Activated CD4-positive, alpha-beta T cell treated with anti-CD3 and anti-CD28 coated beads, Interleukin-2, amount 10 ng/mL, durations not matched to agents 24 days and 14 days (primary cell): Measurements from ENCODE around the gene GSE1. TPM values are rescaled to one million over a fixed set of nuclear protein-coding genes. Genes with fewer than 3 reads are reported as not detected.

Experiments
- DNase-seq: peaks from one replicate; pipeline ENCODE4 v3.0.0; 2022
- H3K27ac Mint-ChIP-seq: one replicate; pipeline ENCODE4 v1.8.0; 2022; ENCODE audit warnings: mild to moderate bottlenecking, mixed read lengths
- H3K27me3 Mint-ChIP-seq: one replicate; pipeline ENCODE4 v1.8.0; 2022; ENCODE audit warnings: mixed read lengths
- H3K36me3 Mint-ChIP-seq: one replicate; pipeline ENCODE4 v1.8.0; 2022; ENCODE audit warnings: low read depth, mild to moderate bottlenecking, mixed read lengths
- H3K4me1 Mint-ChIP-seq: one replicate; pipeline ENCODE4 v1.8.0; 2021; ENCODE audit warnings: mixed read lengths
- H3K4me3 Mint-ChIP-seq: one replicate; pipeline ENCODE4 v1.8.0; 2022; ENCODE audit warnings: mild to moderate bottlenecking, moderate library complexity, mixed read lengths
- H3K9me3 Mint-ChIP-seq: one replicate; pipeline ENCODE4 v1.8.0; 2021; ENCODE audit warnings: mixed read lengths
- intact Hi-C: fragments of 100-400 bp; cut with micrococcal nuclease; formaldehyde crosslinking; loops from one replicate; pipeline ENCODE4 v1.15.1; 2023
- total RNA-seq: library from RNA; stranded (reverse); gene quantifications from 2 replicates; pipeline ENCODE4 v1.2.3, GENCODE V29; 2022

Gene GSE1
- total RNA-seq, 1 donor from 2014 or later, result 37.5 TPM

DNA sequence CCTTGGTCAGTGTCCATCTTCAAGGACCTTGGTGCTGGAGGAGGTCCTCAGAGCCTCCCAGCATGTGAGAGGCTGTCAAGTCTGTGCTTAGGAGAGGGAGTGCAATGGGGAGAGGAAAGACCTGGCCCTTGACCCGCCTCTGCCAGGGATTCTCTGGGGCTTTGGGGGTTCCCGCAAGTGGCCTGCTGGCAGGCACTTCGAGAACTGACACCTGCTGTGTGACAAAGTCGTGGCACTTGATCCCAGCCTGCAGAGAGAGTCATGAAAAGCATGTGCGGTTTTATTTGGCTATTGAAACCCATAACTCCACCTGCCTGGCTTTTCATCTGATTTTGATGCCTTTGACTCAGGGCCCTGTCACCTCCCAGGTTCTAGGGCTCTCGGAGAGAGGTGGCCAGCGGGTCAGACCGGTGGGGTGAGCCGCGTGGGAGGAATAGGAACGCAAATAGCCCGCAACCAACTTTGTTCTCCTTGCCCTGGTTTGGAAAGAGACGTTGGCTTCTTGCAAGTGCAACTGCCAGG lies 42.8 kb upstream of the GSE1 start:
- Mint-ChIP-seq H3K27me3 (no peaks in the 10 kb centered on the region), H3K27ac (peak overlapping the region; percentile 29), H3K36me3 (peaks cover 25% of the 10 kb centered on the region), H3K9me3 (peaks cover 3% of the 10 kb centered on the region), H3K4me1 (peaks cover 42% of the 10 kb centered on the region), H3K4me3 (peak overlapping the region; percentile 51)
- intact Hi-C loops, result loop anchor here (2.0 kb wide), 1 partner anchor 15 kb away; no protein-coding TSS in a partner anchor
- DNase-seq, result no peak

DNA sequence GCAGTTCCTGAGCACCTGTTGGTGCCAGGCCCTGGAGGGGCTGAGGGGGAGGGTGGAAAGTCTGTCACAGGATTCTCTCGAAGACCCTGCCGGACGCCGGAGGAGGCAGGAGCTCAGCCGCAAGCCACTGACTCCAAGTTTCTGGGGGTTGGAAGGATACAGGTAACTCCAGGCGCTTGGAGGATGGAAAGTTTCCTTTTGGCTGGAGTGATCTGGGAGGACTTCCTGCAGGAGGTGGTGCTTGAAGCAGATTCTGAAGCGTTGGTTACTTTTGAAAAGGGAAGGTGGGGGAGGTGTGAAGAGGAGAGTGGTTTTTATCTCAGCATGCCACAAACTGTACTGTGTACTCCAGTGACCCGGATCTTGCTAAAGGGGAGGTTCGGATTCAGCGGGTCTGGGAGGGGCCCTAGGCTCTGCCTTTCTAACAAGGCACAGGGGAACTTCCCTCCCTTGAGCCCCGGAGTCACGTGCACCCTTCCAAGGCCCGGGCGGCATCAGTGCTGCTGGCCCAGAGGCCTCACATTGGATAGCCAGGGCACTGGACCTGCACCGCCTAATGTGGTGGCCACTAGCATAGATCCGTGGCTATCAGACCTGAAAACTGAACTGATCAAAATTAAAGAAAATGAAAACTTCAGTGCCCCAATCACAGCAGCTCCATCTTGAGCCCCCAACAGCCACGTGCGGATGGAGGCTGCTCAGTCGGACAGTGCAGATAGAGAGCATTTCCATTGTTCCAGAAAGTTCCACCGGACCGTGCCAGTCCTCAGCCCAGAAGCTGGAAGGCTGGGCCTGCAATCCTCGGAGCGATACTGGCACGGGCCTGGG lies 42.2 kb upstream of the GSE1 start:
- Mint-ChIP-seq H3K9me3 (peaks cover 3% of the 10 kb centered on the region), H3K4me3 (peak overlapping the region; percentile 51), H3K27ac (peak overlapping the region; percentile 41), H3K27me3 (no peaks in the 10 kb centered on the region), H3K4me1 (peaks cover 42% of the 10 kb centered on the region), H3K36me3 (peaks cover 25% of the 10 kb centered on the region)
- peak; percentile 65 for DNase-seq
- intact Hi-C loops, result loop anchor here (2.0 kb wide), 1 partner anchor 16 kb away; no protein-coding TSS in a partner anchor

DNA sequence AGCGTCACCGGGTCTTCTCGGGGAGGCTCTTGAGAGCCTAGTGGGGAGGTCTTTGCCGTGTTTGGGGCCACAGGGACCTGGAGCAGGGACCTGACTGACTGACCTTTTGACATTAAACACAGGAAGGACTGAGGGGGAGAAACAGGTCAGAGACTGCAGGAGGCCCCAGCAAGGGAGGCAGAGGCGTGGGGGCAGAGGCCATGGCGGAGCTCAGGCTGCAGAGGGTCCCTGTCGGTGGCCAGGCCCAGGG lies 41.6 kb upstream of the GSE1 start:
- Mint-ChIP-seq H3K9me3 (peaks cover 3% of the 10 kb centered on the region), H3K27ac (no peak overlapping the region), H3K27me3 (no peaks in the 10 kb centered on the region), H3K36me3 (peaks cover 25% of the 10 kb centered on the region), H3K4me3 (peak overlapping the region; percentile 51), H3K4me1 (peaks cover 41% of the 10 kb centered on the region)
- no peak for DNase-seq
- intact Hi-C loops, result loop anchor here (2.0 kb wide), 1 partner anchor 17 kb away; no protein-coding TSS in a partner anchor

DNA sequence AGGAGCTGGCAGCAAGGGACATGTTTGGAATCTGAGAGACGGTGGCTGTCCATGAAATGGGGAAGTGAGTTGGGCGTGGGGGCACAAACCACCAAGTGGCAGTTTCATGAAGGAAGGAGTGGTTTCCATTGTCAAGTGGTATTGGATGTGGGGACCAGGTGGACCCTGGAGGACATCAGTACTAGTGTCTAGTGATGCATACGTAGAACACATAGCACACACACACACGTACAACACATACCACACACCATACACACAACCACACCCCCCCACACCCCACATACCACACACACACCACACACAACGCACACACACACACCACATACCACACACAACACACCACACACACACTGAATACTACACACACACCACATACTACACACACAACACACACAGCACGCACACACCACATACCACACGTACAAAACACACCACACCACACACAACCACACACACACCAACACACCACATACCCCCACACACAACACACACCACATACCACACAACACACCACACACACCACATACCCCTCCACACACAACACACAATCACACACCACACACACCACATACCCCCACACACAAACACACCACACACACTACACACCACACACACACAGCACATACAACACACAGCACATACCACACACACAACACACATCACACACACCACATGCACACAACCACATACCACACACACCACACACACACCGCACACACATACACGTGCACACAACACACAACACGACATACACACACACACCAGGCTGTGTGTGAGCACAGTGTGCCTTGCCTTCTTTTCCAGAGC lies 41.1 kb upstream of the GSE1 start:
- intact Hi-C loops, result loop anchor here (2.0 kb wide), 1 partner anchor 17 kb away; no protein-coding TSS in a partner anchor
- no peak for DNase-seq
- no peak overlapping the region for H3K4me3 Mint-ChIP-seq

DNA sequence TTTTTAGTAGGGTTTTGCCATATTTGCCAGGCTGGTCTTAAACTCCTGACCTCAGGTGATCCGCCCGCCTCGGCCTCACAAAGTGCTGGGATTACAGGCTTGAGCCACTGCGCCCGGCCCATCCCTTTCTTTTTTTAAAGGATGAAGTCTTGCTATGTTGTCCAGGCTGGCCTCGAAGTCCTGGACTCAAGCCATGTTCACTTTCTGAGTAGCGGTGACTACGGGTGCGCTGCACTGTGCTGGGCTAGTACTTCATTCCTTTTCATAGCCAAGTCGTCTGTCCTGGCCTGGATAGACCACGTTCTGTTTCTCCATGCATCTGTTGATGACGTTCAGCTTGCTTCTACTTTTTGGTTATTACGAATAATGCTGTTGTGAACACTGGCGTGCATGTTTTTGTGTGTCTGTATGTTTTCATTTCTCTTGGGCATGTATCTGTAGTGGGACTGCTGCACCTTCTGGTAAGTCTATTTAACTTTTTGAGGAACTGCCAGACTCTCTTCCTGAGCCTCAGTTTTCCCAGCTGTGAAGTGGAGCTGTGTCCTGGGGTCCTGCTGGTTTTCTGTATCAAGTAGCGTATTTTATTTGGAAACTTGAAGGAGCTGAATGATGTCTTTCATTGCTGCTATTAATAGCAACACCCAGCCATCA lies 40.0 kb upstream of the GSE1 start:
- H3K27me3 Mint-ChIP-seq, result no peaks in the 10 kb centered on the region
- H3K9me3 Mint-ChIP-seq, result peaks cover under 1% of the 10 kb centered on the region
- intact Hi-C loops, result no loop called here
- no peak overlapping the region for H3K4me3 Mint-ChIP-seq
- H3K36me3 Mint-ChIP-seq, result peaks cover 23% of the 10 kb centered on the region
- H3K4me1 Mint-ChIP-seq, result peaks cover 32% of the 10 kb centered on the region
- DNase-seq, result no peak
- no peak overlapping the region for H3K27ac Mint-ChIP-seq

More for the DNA sequence above, 41.1 kb upstream of the GSE1 start:
- peaks cover 39% of the 10 kb centered on the region for H3K4me1 Mint-ChIP-seq
- H3K27me3 Mint-ChIP-seq, result no peaks in the 10 kb centered on the region
- no peak overlapping the region for H3K27ac Mint-ChIP-seq
- peaks cover 25% of the 10 kb centered on the region for H3K36me3 Mint-ChIP-seq
- peaks cover 3% of the 10 kb centered on the region for H3K9me3 Mint-ChIP-seq

DNA sequence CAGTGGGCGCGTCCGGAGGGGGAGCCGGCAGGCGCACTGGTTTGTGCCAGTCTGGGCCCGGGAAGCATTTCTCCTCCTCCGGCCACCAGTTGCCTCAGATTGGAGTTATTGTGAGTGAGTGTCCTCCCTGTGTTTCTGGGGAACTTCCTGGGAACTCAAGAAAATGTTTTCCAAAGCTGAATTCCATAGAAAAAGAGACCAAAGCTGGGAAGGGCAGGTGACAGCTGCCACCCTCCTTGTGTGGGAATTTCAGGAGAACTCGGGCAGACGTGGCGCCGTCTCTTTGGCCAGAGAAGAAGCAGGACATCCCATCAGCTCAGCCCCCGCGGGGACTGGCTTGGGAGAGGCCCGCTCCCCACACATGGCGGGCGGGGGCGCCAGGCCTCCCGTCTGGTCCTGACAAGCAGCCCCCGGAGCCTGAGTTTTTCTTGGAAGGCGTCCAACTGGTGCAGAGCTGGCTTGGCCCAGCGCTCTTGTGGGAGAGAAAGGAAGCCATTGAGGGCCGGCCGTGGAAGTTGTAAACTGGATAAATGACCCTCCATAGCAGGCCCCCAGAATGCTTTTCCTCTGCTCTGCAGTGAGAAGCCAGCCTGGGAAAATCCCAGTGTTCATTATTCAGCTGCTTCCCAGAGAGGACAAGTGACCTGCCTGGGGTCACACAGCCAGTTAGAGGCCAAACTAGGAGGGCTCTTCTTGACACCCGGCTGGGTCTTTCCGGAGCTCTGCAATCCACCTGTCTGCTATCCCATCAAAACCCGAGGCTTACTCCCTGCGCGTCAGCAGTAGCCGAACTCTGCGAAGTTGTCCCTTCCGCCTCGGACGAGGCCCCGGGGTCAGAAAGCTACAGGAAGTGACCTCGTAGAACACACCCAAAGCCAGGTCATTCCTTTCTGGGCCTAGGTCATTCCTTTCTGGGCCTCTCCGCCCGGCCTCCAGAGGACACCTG lies 39.2 kb upstream of the GSE1 start:
- Mint-ChIP-seq H3K27ac (no peak overlapping the region), H3K4me1 (peaks cover 30% of the 10 kb centered on the region), H3K9me3 (no peaks in the 10 kb centered on the region), H3K4me3 (no peak overlapping the region), H3K27me3 (no peaks in the 10 kb centered on the region), H3K36me3 (peaks cover 21% of the 10 kb centered on the region)
- no peak for DNase-seq
- intact Hi-C loops, result no loop called here

DNA sequence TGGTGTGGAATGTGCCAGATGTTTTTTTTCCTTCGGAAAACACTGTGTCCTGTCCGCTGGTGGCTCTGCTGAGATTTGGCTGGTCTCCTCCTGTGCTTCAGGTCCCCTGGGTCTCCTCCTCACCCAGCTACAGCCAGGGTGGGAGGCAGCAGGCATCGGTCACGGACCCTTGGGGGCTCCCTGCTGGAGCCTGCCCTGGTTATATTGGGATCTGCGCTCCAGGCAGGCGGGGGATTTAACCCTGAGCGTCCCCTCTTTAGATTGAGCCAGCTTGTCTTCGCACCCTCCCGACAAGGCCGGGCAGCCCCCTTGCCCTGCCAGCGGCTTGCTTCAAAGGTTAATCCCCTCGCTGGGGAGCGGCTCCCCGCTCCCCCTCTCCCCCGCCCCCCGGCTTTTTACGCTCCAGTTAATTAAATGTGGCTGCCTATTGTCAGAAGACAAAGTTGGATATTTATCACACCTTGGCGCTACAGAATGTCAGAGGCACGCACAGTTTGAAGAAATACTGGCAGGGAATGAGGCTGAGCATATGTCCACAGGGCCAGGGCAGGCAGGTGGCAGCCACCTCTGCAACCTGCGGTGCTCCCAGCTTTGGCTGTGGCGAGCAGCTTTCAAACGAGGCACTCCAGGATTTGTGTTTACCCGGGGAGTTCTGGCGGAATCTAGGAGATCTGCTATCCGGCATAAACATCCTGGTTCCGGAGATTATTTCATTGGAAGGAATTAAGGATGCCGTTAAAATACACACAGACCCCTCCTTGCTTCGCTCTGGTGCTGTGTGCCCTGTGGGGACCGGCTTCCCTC lies 38.2 kb upstream of the GSE1 start:
- Mint-ChIP-seq H3K36me3 (peaks cover 12% of the 10 kb centered on the region), H3K27me3 (no peaks in the 10 kb centered on the region), H3K4me1 (peaks cover 24% of the 10 kb centered on the region), H3K27ac (no peak overlapping the region), H3K4me3 (no peak overlapping the region), H3K9me3 (no peaks in the 10 kb centered on the region)
- no peak for DNase-seq
- intact Hi-C loops, result no loop called here

DNA sequence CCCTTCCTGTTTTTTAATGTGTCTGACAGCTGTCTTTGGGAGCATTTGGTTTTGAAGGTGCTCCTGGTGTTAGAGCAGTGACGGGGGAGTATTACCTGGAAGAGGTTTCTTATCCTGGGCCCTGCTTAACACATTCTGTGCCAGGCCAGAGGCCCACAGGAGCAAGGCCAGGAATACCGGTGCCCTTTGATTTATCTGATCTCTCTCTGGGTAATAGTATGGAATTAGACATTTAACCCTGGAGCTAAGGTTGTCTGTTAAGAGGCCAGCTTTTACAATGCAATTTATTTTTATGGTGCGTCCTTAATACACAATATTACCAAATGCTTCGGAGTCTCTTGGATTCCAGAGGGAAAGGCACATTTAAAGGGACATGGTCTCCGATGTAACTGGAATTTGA lies 37.2 kb upstream of the GSE1 start:
- Mint-ChIP-seq H3K4me1 (peaks cover 14% of the 10 kb centered on the region), H3K27ac (no peak overlapping the region), H3K27me3 (no peaks in the 10 kb centered on the region), H3K4me3 (no peak overlapping the region), H3K36me3 (peaks cover 8% of the 10 kb centered on the region), H3K9me3 (no peaks in the 10 kb centered on the region)
- no peak for DNase-seq
- intact Hi-C loops, result no loop called here

DNA sequence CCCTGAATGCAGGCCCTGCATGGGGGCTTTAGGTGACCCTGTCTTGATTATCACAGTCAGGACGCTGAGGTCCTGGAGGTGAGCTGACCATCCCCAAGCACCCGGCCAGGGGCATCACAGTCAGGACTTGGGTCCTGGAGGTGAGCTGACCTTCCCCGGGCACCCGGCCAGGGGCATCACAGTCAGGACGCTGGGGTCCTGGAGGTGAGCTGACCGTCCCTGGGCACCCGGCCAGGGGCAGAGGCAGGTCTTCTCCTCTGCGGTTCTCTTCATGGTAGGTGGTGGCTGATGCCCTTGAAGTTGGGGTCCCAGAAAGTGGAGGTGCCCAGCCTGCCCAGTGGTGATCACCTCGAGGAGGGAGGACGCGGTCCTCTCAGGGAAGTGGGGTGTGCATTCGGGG lies 36.2 kb upstream of the GSE1 start:
- peaks cover 4% of the 10 kb centered on the region for H3K36me3 Mint-ChIP-seq
- no peak overlapping the region for H3K27ac Mint-ChIP-seq
- intact Hi-C loops, result no loop called here
- H3K4me3 Mint-ChIP-seq, result no peak overlapping the region
- H3K4me1 Mint-ChIP-seq, result peaks cover 5% of the 10 kb centered on the region
- no peaks in the 10 kb centered on the region for H3K27me3 Mint-ChIP-seq
- H3K9me3 Mint-ChIP-seq, result no peaks in the 10 kb centered on the region
- no peak for DNase-seq

DNA sequence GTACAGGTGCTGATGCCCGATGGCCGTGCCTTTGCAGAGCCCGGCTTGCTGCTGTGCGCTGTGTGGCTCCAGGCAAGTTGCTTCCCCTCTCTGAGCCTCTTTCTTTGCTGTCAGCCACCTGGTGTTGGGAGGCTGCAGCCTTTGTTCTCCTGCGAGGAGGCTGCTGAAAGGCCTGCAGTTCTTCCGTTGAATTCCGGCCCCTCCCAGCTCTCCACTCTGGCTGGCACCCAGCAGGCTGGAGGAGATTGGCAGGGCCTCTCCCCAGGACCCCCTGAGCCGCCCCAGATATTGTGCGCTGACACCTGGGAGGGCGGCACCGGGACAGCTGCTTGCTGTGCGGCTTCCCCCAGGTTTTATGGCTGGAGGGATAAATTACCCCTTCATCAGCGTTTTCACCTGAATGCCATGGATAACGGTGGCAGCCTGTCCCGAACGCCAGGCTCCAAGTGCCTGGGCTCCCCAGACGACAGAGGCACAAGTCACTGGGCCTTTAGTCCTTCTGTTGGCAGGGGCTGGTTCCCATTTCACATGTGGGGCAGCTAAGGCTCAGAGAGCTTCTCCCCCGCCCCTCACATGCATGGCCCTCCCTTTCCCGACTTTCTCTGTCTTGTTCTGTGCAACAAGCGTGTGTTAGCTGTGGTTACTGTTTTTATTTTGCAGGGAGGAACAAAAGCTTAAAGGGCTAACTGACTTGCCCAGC lies 35.1 kb upstream of the GSE1 start:
- Mint-ChIP-seq H3K4me1 (no peaks in the 10 kb centered on the region), H3K27me3 (no peaks in the 10 kb centered on the region), H3K9me3 (no peaks in the 10 kb centered on the region), H3K36me3 (no peaks in the 10 kb centered on the region), H3K27ac (no peak overlapping the region), H3K4me3 (no peak overlapping the region)
- no peak for DNase-seq
- intact Hi-C loops, result no loop called here

DNA sequence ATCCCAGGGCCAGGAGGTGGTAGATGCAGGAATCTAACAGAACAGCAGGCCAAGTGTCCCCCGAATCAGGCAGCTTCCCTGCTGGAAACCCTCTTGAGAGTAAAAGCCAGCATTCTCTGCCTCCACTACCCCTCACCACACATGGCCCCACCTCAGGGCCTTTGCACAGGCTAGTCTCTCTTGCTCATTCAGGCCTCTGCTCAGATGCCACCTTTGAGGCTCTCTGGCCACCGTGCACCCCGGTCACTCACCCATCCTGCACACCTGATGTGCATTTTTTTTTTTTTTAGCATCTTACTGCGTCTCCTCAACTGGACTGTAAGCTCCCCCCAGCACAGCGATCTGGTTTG lies 34.5 kb upstream of the GSE1 start:
- H3K27ac Mint-ChIP-seq, result no peak overlapping the region
- no peaks in the 10 kb centered on the region for H3K27me3 Mint-ChIP-seq
- no peaks in the 10 kb centered on the region for H3K36me3 Mint-ChIP-seq
- no peaks in the 10 kb centered on the region for H3K9me3 Mint-ChIP-seq
- no peak overlapping the region for H3K4me3 Mint-ChIP-seq
- intact Hi-C loops, result no loop called here
- H3K4me1 Mint-ChIP-seq, result peaks cover 3% of the 10 kb centered on the region
- no peak for DNase-seq

DNA sequence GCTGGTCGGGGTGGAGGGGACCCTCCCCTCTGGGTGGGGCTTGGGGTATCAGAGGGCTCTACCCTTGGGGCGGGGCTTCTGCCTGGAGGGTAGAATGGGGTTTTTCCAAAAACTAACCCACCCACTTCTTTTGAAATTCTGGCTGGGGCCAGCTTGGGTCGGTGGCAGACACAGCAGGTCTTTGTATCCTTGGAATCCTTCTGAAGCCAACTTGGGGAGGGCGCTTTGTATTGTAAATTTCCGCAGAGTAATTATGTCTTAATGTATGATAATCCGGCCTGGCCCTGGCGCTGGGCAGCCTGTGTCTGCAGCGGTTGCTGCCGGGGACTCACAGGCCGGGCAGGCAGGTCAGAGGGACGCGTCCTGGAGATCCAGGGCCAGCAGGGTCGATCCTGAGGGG lies 33.9 kb upstream of the GSE1 start:
- H3K27me3 Mint-ChIP-seq, result no peaks in the 10 kb centered on the region
- no peak overlapping the region for H3K27ac Mint-ChIP-seq
- H3K4me3 Mint-ChIP-seq, result no peak overlapping the region
- DNase-seq, result no peak
- H3K9me3 Mint-ChIP-seq, result no peaks in the 10 kb centered on the region
- intact Hi-C loops, result no loop called here
- H3K36me3 Mint-ChIP-seq, result no peaks in the 10 kb centered on the region
- peaks cover 3% of the 10 kb centered on the region for H3K4me1 Mint-ChIP-seq
